Measurements from ENCODE around the gene PRICKLE2.

The PRICKLE2 gene

DNA sequence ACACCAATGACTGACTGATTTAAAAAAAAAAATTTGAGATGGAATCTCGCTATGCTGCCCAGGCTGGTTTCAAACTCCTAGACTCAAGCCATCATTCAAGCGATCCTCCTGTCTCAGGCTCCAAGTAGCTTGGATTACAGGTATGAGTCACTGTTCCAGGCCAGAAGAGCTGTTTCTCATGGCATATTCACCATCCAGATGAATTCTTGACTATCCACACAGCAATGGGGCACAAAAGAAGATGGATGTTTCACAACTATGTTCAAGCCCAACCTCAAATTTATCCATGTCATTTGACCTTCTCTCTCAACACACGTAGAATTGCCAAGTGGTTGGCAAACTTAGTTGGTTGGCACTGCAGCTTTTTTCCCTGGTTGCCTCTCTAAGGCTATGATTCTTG lies 40.6 kb downstream of the PRICKLE2 start:
- Mint-ChIP-seq H3K27ac (no peak overlapping the region), H3K27me3 (peaks cover 7 to 18% of the 10 kb centered on the region in 2 donors), H3K9me3 (no peaks in the 10 kb centered on the region), H3K36me3 (ENCODE audit: insufficient read depth) (no peaks in the 10 kb centered on the region), H3K4me1 (ENCODE audit: low read depth in 2 of 2) (no peaks in the 10 kb centered on the region), H3K4me3 (no peak overlapping the region)
- no peak for DNase-seq
- ATAC-seq (replicated peaks): no peak

- Mint-ChIP-seq H3K4me1 (ENCODE audit: low read depth in 2 of 2) (no peaks in the 10 kb centered on the region), H3K9me3 (no peaks in the 10 kb centered on the region), H3K36me3 (ENCODE audit: insufficient read depth) (no peaks in the 10 kb centered on the region), H3K4me3 (no peak overlapping the region), H3K27me3 (peaks cover 7 to 18% of the 10 kb centered on the region in 2 donors), H3K27ac (no peak overlapping the region)
- ATAC-seq (replicated peaks): no peak
- no peak for DNase-seq
These were observed 45.4 kb downstream of the PRICKLE2 start for GRCh38 chr3:64179860-64180259.

GRCh38 chr3:64179249-64179648 lies 46.0 kb downstream of the PRICKLE2 start:
- Mint-ChIP-seq H3K27ac (no peak overlapping the region), H3K9me3 (no peaks in the 10 kb centered on the region), H3K36me3 (ENCODE audit: insufficient read depth) (no peaks in the 10 kb centered on the region), H3K4me3 (no peak overlapping the region), H3K27me3 (peaks cover 7 to 18% of the 10 kb centered on the region in 2 donors), H3K4me1 (ENCODE audit: low read depth in 2 of 2) (no peaks in the 10 kb centered on the region)
- DNase-seq (no peak), ATAC-seq (replicated peaks) (no peak)

GRCh38 chr3:64178419-64178818 lies 46.8 kb downstream of the PRICKLE2 start:
- no peak for ATAC-seq (replicated peaks)

DNA sequence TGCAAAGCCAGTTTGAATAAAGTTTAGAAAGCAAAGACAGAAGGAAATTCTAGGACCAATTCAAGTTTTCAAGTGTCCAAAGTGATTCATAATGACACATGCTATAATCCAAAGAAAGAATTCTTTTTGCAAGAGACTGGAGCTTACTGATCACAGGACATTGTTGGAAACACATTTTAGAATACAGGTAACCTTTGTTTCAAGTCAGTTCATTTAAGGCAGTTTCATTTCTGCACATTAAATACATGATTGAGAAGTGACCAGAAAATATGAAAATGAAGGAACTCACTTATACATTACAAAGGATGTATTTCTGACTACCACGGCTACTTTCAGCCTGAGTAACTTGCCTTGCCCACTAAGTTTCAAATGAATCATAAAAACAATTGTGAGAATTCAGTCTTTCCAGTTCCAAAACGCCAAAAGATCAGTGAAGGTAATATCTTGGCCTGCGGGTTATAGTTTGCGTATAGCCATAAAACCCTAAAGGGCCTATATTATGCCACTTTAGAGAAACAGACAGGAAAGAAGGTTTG lies 48.7 kb downstream of the PRICKLE2 start:
- Mint-ChIP-seq H3K36me3 (ENCODE audit: insufficient read depth) (no peaks in the 10 kb centered on the region), H3K4me1 (ENCODE audit: low read depth in 2 of 2) (no peaks in the 10 kb centered on the region), H3K9me3 (no peaks in the 10 kb centered on the region), H3K27me3 (peaks cover 6 to 9% of the 10 kb centered on the region in 2 donors), H3K4me3 (no peak overlapping the region), H3K27ac (no peak overlapping the region)
- ATAC-seq (replicated peaks) (no peak), DNase-seq (no peak)

More at GRCh38 chr3:64178419-64178818, 46.8 kb downstream of the PRICKLE2 start:
- Mint-ChIP-seq H3K27me3 (peaks cover 7 to 18% of the 10 kb centered on the region in 2 donors), H3K4me1 (ENCODE audit: low read depth in 2 of 2) (no peaks in the 10 kb centered on the region), H3K4me3 (no peak overlapping the region), H3K27ac (no peak overlapping the region), H3K36me3 (ENCODE audit: insufficient read depth) (no peaks in the 10 kb centered on the region), H3K9me3 (no peaks in the 10 kb centered on the region)
- DNase-seq: no peak

- DNase-seq (no peak), ATAC-seq (replicated peaks) (no peak)
- H3K4me3 Mint-ChIP-seq: no peak overlapping the region
- H3K9me3 Mint-ChIP-seq: peaks cover 4 to 6% of the 10 kb centered on the region in 2 donors
- H3K36me3 Mint-ChIP-seq (ENCODE audit: insufficient read depth): no peaks in the 10 kb centered on the region
- H3K27me3 Mint-ChIP-seq: peaks cover 6 to 10% of the 10 kb centered on the region in 2 donors
- no peaks in the 10 kb centered on the region for H3K4me1 Mint-ChIP-seq (ENCODE audit: low read depth in 2 of 2)
- H3K27ac Mint-ChIP-seq: no peak overlapping the region
These were observed 50.9 kb downstream of the PRICKLE2 start for GRCh38 chr3:64174328-64174727.

GRCh38 chr3:64173563-64173962 lies 51.7 kb downstream of the PRICKLE2 start:
- no peaks in the 10 kb centered on the region for H3K36me3 Mint-ChIP-seq (ENCODE audit: insufficient read depth)
- H3K27ac Mint-ChIP-seq: no peak overlapping the region
- H3K9me3 Mint-ChIP-seq: peaks cover 4 to 6% of the 10 kb centered on the region in 2 donors
- no peak overlapping the region for H3K4me3 Mint-ChIP-seq
- H3K4me1 Mint-ChIP-seq (ENCODE audit: low read depth in 2 of 2): no peaks in the 10 kb centered on the region
- ATAC-seq (replicated peaks) (no peak), DNase-seq (no peak)
- peaks cover 6 to 10% of the 10 kb centered on the region in 2 donors for H3K27me3 Mint-ChIP-seq

GRCh38 chr3:64170270-64170669 lies 55.0 kb downstream of the PRICKLE2 start:
- DNase-seq (no peak), ATAC-seq (replicated peaks) (no peak)
- no peak overlapping the region for H3K4me3 Mint-ChIP-seq
- no peak overlapping the region for H3K27ac Mint-ChIP-seq
- peaks cover 4 to 6% of the 10 kb centered on the region in 2 donors for H3K9me3 Mint-ChIP-seq
- no peaks in the 10 kb centered on the region for H3K4me1 Mint-ChIP-seq (ENCODE audit: low read depth in 2 of 2)
- H3K36me3 Mint-ChIP-seq (ENCODE audit: insufficient read depth): no peaks in the 10 kb centered on the region
- H3K27me3 Mint-ChIP-seq: peaks cover 6 to 10% of the 10 kb centered on the region in 2 donors

GRCh38 chr3:64167868-64168267 lies 57.4 kb downstream of the PRICKLE2 start:
- no peak for DNase-seq
- Mint-ChIP-seq H3K9me3 (peaks cover 6 to 7% of the 10 kb centered on the region in 2 donors), H3K36me3 (ENCODE audit: insufficient read depth) (no peaks in the 10 kb centered on the region), H3K4me3 (no peak overlapping the region), H3K27me3 (peaks cover 6 to 15% of the 10 kb centered on the region in 2 donors), H3K4me1 (ENCODE audit: low read depth in 2 of 2) (no peaks in the 10 kb centered on the region), H3K27ac (no peak overlapping the region)
- no peak for ATAC-seq (replicated peaks)

DNA sequence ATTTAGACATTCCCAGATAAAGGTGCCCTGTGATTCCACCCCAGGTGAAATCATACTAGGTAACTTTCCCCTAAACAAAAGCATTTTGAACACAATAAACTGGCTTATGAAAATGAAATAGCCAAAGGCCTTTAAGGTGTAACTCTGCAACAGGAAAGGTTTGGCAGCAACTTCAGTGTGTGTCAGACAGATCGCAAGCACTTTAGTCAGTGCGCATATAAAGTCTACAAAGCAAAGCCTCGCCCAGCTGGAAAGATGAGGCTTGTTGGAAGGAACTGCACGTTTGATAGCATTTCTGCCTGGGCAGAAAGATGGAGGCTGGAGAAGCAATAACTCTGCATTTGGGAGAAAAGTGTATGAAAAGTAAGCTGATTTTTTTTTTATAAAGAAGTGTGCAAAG lies 57.9 kb downstream of the PRICKLE2 start:
- no peak overlapping the region for H3K4me3 Mint-ChIP-seq
- H3K36me3 Mint-ChIP-seq (ENCODE audit: insufficient read depth): no peaks in the 10 kb centered on the region
- DNase-seq: no peak

DNA sequence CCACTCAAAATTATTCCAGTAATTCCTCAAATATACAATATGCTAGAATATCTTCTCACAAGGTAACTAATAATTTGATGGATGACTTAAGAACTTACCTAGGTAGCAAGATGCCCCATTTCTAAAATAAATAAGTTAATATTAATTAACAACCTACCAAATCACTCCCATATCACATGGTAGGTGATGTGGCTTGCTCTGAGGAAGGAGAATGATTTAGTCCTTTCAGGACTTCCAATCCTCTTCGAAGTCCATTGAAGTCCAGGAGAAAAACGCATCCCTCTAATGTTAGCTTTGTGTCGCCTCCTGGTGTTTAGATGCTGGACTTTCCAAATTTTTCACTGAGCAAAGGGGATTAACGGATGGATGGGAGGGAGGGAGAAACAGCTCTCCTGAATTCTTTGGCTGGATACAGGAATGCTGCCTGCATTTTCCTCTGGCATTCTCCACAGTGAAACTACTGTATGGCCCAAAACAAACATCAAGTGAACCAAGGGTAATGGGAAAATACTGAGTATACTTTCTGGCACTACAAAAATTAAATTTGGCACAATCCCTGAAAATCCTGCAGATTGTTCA lies 58.6 kb downstream of the PRICKLE2 start:
- Mint-ChIP-seq H3K36me3 (ENCODE audit: insufficient read depth) (no peaks in the 10 kb centered on the region), H3K9me3 (peaks cover 6 to 7% of the 10 kb centered on the region in 2 donors), H3K27ac (no peak overlapping the region), H3K27me3 (peaks cover 11 to 15% of the 10 kb centered on the region in 2 donors), H3K4me3 (no peak overlapping the region), H3K4me1 (ENCODE audit: low read depth in 2 of 2) (no peaks in the 10 kb centered on the region)
- DNase-seq: no peak
- no peak for ATAC-seq (replicated peaks)

More for the DNA sequence above, 57.9 kb downstream of the PRICKLE2 start:
- H3K27me3 Mint-ChIP-seq: peaks cover 6 to 15% of the 10 kb centered on the region in 2 donors
- no peak overlapping the region for H3K27ac Mint-ChIP-seq
- ATAC-seq (replicated peaks): no peak
- H3K9me3 Mint-ChIP-seq: peaks cover 6 to 7% of the 10 kb centered on the region in 2 donors
- no peaks in the 10 kb centered on the region for H3K4me1 Mint-ChIP-seq (ENCODE audit: low read depth in 2 of 2)

GRCh38 chr3:64164349-64164748 lies 60.9 kb downstream of the PRICKLE2 start:
- no peaks in the 10 kb centered on the region for H3K4me1 Mint-ChIP-seq (ENCODE audit: low read depth in 2 of 2)
- no peak for ATAC-seq (replicated peaks)
- H3K27ac Mint-ChIP-seq: no peak overlapping the region
- no peak for DNase-seq
- H3K27me3 Mint-ChIP-seq: peaks cover 13 to 14% of the 10 kb centered on the region in 2 donors
- H3K4me3 Mint-ChIP-seq: no peak overlapping the region
- H3K36me3 Mint-ChIP-seq (ENCODE audit: insufficient read depth): no peaks in the 10 kb centered on the region
- H3K9me3 Mint-ChIP-seq: peaks cover 0 to 3% of the 10 kb centered on the region in 2 donors

GRCh38 chr3:64163755-64164148 lies 61.5 kb downstream of the PRICKLE2 start:
- Mint-ChIP-seq H3K27ac (no peak overlapping the region), H3K36me3 (ENCODE audit: insufficient read depth) (no peaks in the 10 kb centered on the region), H3K27me3 (peaks cover 16 to 18% of the 10 kb centered on the region in 2 donors), H3K4me3 (no peak overlapping the region), H3K9me3 (peaks cover 0 to 3% of the 10 kb centered on the region in 2 donors), H3K4me1 (ENCODE audit: low read depth in 2 of 2) (no peaks in the 10 kb centered on the region)
- no peak for DNase-seq
- ATAC-seq (replicated peaks): no peak

DNA sequence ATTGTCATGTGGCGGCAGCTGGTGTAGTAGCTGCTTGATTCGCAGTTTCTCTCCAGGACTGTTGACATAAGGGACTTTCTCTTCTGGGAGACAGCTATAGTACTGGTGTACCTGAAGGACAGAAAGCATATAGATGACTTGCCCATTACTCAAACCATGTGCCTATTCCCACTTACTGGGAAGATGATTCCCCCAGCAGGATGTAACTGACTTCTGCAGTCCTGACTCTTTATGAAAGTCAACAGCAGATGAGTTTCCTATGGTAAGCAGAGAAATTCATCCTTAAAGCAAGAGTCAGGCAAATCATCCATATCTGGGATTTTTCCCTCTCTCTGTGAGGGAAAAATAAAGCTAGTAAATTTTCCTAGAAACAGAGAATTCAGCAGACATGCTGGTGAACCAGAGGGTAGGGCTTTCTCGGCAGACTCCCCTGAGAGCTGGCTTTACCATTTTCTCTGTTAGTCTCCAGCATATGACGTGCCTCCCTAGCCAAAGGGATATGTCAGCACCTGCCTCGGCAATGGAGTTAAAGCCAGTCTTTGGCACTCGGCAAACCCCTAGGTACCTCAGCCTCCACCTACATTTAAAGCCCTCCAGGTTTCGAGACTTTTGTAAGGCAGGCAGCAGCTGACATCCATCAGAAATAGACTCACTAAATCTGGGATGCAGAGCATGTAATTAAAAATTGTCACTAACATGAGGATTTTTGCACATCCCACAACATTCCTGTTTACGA lies 62.1 kb downstream of the PRICKLE2 start:
- H3K27me3 Mint-ChIP-seq: peaks cover 16 to 24% of the 10 kb centered on the region in 2 donors
- peaks cover 0 to 3% of the 10 kb centered on the region in 2 donors for H3K9me3 Mint-ChIP-seq
- H3K36me3 Mint-ChIP-seq (ENCODE audit: insufficient read depth): no peaks in the 10 kb centered on the region
- no peaks in the 10 kb centered on the region for H3K4me1 Mint-ChIP-seq (ENCODE audit: low read depth in 2 of 2)
- no peak overlapping the region for H3K27ac Mint-ChIP-seq
- DNase-seq (no peak), ATAC-seq (replicated peaks) (no peak)
- no peak overlapping the region for H3K4me3 Mint-ChIP-seq
